ENCODE results near the gene PLCB4. TPM values are rescaled to one million over a fixed set of nuclear protein-coding genes. Genes with fewer than 3 reads are reported as not detected.

PLCB4 gene
- total RNA-seq, 4 donors from 2014 or later = 30.7 to 61.8 (median 47.6) TPM

GRCh38 chr20:9196110-9196509 is 127.2 kb downstream of the PLCB4 start:
- TF ChIP-seq POLR2A (IDR thresholded peaks at IDR 0.05; ENCODE audit: low read depth) (no peak), POLR2AphosphoS5 (IDR thresholded peaks at IDR 0.05) (no peak), EP300 (IDR thresholded peaks at IDR 0.05) (no peak), CTCF (IDR thresholded peaks at IDR 0.05) (no peak)
- DNase-seq (ENCODE audit: extremely low spot score) = no peak

GRCh38 chr20:9198460-9198859 is 129.6 kb downstream of the PLCB4 start:
- DNase-seq (ENCODE audit: extremely low spot score) = no peak
- TF ChIP-seq EP300 (IDR thresholded peaks at IDR 0.05) = no peak
- no peak for TF ChIP-seq POLR2AphosphoS5 (IDR thresholded peaks at IDR 0.05)
- TF ChIP-seq CTCF (IDR thresholded peaks at IDR 0.05) = no peak
- TF ChIP-seq POLR2A (IDR thresholded peaks at IDR 0.05; ENCODE audit: low read depth) = no peak

More at GRCh38 chr20:9196110-9196509, 127.2 kb downstream of the PLCB4 start:
- H3K4me1 ChIP-seq = peaks cover 0 to 15% (median 2%) of the 10 kb centered on the region in 4 donors
- no peak overlapping the region for H3K27ac ChIP-seq (replicated peaks in 1 of 4)
- no peak overlapping the region for H3K4me3 ChIP-seq
- no peaks in the 10 kb centered on the region for H3K9me3 ChIP-seq
- no peaks in the 10 kb centered on the region for H3K36me3 ChIP-seq
- intact Hi-C loops (cut with DNase I) = no loop called here
- 92% methylated on average over 1 of the region's 1 CpG for WGBS
- no peaks in the 10 kb centered on the region for H3K27me3 ChIP-seq

GRCh38 chr20:9200196-9200595 is 131.3 kb downstream of the PLCB4 start:
- H3K27ac ChIP-seq (replicated peaks in 1 of 4) = no peak overlapping the region
- 78% methylated on average over 5 of the region's 5 CpGs for WGBS
- H3K36me3 ChIP-seq = no peaks in the 10 kb centered on the region
- no peaks in the 10 kb centered on the region for H3K9me3 ChIP-seq
- intact Hi-C loops (cut with DNase I) = no loop called here
- H3K4me1 ChIP-seq = peaks cover 3 to 17% (median 9%) of the 10 kb centered on the region in 4 donors
- no peak overlapping the region for H3K4me3 ChIP-seq
- TF ChIP-seq POLR2A (IDR thresholded peaks at IDR 0.05; ENCODE audit: low read depth) (no peak), CTCF (IDR thresholded peaks at IDR 0.05) (no peak), EP300 (IDR thresholded peaks at IDR 0.05) (no peak), POLR2AphosphoS5 (IDR thresholded peaks at IDR 0.05) (no peak)
- DNase-seq (ENCODE audit: extremely low spot score) = no peak
- no peaks in the 10 kb centered on the region for H3K27me3 ChIP-seq

More at GRCh38 chr20:9198460-9198859, 129.6 kb downstream of the PLCB4 start:
- no peaks in the 10 kb centered on the region for H3K36me3 ChIP-seq
- H3K4me3 ChIP-seq = no peak overlapping the region
- peaks cover 0 to 15% (median 4%) of the 10 kb centered on the region in 4 donors for H3K4me1 ChIP-seq
- H3K9me3 ChIP-seq = no peaks in the 10 kb centered on the region
- intact Hi-C loops (cut with DNase I) = no loop called here
- no peak overlapping the region for H3K27ac ChIP-seq (replicated peaks in 1 of 4)
- H3K27me3 ChIP-seq = no peaks in the 10 kb centered on the region

GRCh38 chr20:9200620-9201019 is 131.7 kb downstream of the PLCB4 start:
- intact Hi-C loops (cut with DNase I) = no loop called here

More at GRCh38 chr20:9200620-9201019, 131.7 kb downstream of the PLCB4 start:
- H3K27me3 ChIP-seq = no peaks in the 10 kb centered on the region
- H3K27ac ChIP-seq (replicated peaks in 1 of 4) = no peak overlapping the region
- DNase-seq (ENCODE audit: extremely low spot score) = no peak
- H3K36me3 ChIP-seq = no peaks in the 10 kb centered on the region
- WGBS = 89% methylated on average over 1 of the region's 1 CpG
- peaks cover 5 to 20% (median 11%) of the 10 kb centered on the region in 4 donors for H3K4me1 ChIP-seq
- H3K4me3 ChIP-seq = no peak overlapping the region
- H3K9me3 ChIP-seq = no peaks in the 10 kb centered on the region
- no peak for TF ChIP-seq EP300 (IDR thresholded peaks at IDR 0.05)
- TF ChIP-seq POLR2A (IDR thresholded peaks at IDR 0.05; ENCODE audit: low read depth) = no peak
- TF ChIP-seq CTCF (IDR thresholded peaks at IDR 0.05) = no peak
- no peak for TF ChIP-seq POLR2AphosphoS5 (IDR thresholded peaks at IDR 0.05)
